ENCODE results near the gene LMF2.

LMF2 gene

DNA sequence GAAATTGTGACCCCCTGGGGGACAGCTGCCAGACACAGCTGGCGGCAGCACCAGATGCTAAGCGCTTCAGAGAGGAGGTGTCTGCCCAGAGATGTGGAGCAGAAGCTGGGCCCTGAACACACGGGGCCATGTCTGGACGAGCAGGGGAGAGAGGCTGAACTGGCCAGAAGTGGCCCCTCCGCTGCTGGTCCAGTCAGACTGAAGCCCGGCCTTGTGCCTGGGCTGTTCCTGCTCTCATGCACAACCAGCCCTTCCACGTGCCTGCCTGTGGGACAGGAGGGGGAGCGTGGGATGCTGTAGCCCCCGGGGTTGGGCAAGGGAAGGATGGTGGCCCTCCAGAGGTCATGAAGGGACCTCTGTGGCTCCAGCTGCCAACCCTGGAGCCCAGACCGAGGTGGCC is 24.4 kb downstream of the LMF2 start:
- no peak for DNase-seq (ENCODE audit: low spot score)

GRCh38 chr22:50482107-50483074 is 25.1 kb downstream of the LMF2 start:
- no peak for DNase-seq (ENCODE audit: low spot score)

GRCh38 chr22:50481440-50482106 is 25.9 kb downstream of the LMF2 start, which contains the start of gene ADM2:
Gene ADM2 (plus strand): TSS chr22:50481543. CDS start chr22:50481848, 305 bp downstream.
- DNase-seq (ENCODE audit: low spot score): peak; percentile 80

GRCh38 chr22:50481045-50481439 is 26.5 kb downstream of the LMF2 start:
- DNase-seq (ENCODE audit: low spot score): no peak

DNA sequence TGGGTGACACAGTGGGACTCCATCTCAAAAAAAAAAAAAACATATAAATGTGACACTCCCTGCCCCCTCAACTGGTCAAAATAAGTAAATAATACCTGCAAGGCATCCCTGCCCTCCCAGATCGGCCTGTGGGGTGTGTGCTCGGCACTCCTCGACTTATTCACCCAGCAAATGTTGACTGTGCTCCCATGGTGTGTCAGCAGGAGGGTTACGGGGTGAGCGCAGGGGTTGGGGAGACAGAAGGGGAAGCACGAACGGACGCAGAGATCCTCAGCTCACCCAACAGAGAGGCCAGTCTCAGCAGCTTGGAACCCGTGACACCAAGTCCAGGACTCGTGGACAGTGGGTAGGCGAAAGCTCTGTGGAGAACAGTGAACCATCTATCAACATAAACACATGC is 27.8 kb downstream of the LMF2 start:
- no peak for DNase-seq (ENCODE audit: low spot score)

DNA sequence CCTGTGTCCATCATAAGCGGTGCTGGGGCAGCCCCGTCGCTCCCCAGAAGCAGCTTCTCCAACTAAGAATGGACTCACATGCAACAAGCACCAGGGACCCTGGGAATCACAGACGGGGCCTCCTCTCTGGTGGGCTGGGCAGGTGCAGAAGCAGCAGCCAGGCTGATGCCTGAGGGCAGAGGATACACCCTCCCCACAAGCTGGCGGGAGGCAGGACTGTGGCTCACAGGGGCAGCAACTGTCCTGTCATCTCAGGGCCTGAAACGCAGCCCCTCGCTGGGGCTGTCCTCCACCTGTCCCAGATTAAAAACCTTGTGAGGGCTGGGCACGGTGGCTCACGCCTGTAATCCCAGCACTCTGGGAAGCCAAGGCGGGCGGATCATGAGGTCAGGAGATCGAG is 29.6 kb downstream of the LMF2 start:
- no peak for DNase-seq (ENCODE audit: low spot score)

DNA sequence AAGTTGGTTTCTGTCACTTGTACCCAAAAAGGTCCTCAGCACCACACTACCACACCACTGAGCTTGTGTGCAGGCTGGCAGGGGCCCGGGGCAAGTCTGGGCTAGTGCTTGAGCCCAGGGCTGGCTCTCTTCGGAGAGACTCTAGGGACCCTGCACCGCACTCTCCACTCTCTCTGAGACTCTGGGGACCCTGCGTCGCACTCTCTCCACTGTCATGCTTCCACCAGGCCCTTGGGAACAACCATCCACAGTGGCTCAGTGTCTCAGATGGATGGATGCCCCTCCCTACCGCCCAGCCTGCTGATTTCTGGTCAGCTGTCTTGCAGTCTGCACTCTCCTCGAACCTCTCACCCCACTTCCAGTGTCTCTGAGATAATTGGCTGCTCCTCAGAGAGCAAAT is 30.6 kb downstream of the LMF2 start:
- DNase-seq (ENCODE audit: low spot score): no peak

GRCh38 chr22:50475652-50476002 is 31.9 kb downstream of the LMF2 start:
- no peak for DNase-seq (ENCODE audit: low spot score)

DNA sequence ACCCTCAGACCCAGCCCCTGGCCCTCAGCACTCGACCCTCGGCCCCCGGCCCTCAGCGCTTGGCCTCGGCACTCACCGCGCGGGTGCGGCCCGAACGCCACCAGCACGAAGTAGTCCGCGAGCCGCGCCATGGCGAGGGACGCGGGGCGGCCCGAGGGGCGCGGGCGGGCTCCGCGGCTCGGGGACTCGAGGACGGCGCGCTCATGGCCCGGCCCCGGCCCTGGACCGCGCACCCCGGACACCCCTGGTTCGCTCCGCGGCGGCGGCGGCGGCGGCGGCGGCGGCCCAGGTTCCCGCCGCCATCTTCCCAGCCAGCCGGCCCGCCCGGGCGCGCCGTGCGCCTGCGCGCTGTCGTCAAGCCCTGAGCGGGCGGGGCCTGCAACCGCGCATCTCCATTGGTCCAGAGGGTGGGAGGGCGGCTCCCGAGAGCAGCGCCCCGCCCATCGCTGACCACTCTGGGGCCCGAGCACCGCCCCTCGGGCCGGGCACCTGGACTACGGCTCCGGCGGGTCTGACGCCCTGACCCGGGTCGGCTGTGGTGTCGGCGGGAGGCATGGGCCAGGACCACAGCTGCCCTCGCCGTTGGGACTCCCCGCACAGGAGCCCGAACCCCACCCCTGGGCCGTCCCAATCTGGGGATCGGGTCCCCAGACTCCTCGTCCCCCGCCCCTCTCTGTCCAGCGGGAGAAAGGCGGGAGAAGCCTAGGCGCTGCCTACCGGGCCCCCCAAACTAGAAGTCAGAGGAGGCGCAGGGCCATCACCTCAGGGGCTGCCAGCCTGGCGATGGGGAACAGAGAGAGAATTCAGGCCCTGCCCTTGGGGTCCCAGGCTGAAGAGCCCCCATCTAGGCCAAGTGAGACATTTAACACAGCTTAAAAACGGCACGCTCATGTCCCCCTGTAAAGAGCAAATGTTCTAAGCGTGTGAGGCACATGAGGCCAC is 32.5 kb downstream of the LMF2 start, which contains the start of gene SBF1:
Gene SBF1 (minus strand): TSS at position 326 of the 942 bp plus-strand sequence. CDS start 195 bp downstream, at position 131.
- DNase-seq (ENCODE audit: low spot score): peak; percentile 100

DNA sequence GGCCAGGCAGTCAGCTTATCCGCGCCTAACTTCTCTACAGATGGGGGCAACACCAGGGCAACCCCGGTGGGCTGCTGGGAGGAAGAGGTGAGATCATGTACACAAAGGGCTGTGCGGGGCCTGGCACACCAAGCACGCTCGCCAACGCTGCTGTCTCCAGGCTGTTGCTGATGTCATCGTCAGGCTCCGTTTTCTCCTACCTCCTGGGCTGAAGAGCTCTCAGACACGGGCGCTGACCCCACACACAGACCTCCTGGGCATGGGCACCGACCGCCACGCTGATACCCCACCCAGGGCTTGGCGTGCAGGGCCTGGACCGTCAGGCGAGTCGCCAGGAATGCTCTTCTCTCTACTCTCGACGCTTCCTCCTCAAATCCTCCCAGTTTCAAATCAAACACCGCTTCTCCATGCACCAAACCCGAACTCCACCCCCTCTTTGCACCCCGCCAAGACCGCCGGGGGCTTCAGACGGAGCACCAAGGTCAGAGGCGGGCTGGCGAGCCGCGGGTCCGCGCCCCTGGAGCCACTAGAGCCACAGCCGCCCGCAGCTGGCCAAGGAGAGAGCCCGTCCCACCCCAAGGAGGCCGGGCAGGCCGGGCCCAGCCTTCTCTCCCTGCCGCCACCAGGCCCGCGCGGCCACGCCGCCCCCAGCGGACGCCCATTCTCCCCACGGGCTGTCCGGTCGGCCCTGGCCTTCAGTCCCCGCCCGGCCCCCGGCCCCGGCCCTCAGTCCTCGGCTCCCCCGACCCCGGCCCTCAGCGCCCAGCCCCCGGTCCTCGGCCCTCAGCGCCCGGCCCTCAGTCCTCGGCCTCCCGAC is 33.4 kb downstream of the LMF2 start:
- DNase-seq (ENCODE audit: low spot score): peak; percentile 84

DNA sequence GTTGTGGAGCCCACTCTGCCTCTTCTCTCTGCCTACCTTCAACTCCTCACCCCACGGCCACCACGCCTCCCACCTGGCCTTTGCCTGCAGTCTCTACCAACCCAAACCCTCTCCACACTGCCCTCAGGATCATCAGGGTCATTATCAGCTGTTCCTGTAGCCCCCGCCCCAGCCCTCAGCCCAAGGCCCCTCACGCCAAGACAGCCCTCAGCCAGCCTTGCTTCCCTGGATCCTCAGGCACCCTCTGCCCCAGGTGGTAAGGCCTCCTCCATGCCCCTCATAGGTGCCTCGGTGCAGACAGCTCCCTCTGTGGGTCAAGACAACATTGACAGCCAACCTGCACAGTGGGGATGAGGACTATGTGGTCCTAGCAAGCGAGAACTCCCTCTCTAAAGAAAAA is 34.4 kb downstream of the LMF2 start:
- no peak for DNase-seq (ENCODE audit: low spot score)

DNA sequence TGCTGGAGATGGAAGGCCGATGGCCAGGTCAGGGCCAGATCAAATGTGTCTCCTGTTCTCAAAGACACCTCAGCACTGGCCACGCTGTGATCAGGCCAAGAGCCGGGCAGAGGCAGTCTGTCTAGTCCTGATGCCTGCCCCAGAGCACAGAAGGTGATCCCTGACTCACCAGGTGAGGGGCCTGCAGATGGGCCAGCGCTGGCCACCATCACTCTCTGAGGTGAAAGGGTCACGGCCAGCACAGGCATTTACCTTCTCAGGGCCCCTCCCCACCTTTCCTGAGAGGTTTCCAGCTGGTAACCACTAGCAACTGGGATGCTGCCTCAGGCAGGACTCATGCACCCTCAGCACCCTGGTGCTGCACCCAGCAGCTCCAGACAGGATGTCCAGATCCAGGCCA is 35.5 kb downstream of the LMF2 start:
- no peak for DNase-seq (ENCODE audit: low spot score)

DNA sequence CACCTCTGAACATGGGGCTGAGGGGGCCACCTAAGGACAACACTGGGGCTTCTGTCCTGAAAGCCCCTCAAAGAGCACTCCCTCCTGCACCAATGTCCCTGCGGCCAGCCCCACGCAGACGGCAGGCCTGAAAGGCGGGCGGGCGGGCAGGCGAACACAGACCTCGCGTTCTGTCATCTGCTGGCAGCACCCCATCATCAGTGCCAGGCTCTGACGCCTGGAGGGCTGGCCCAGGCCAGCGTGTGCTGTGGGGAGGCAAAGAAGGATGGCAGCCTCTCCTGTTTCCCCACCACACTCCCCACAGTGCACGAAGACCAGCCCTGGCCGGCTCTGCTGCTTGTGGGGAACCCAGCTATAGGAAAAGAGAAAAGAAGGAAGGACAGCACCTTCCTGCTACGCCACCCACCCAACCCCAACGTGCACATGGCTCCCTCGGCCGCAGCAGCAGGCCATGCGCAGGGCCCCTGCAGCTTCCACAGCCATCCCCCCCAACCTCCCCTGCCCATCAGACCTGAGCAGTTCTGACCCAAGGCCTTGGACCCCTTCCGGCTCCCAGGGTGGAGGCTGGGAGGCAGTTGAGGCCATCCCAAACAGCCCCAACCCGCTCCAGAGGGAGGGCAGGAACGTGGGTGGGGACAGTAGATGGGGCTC is 36.2 kb downstream of the LMF2 start:
- DNase-seq (ENCODE audit: low spot score): no peak

GRCh38 chr22:50470491-50470890 is 37.0 kb downstream of the LMF2 start:
- DNase-seq (ENCODE audit: low spot score): no peak

- no peak for DNase-seq (ENCODE audit: low spot score)
These were observed 37.9 kb downstream of the LMF2 start for GRCh38 chr22:50469377-50470305.

DNA sequence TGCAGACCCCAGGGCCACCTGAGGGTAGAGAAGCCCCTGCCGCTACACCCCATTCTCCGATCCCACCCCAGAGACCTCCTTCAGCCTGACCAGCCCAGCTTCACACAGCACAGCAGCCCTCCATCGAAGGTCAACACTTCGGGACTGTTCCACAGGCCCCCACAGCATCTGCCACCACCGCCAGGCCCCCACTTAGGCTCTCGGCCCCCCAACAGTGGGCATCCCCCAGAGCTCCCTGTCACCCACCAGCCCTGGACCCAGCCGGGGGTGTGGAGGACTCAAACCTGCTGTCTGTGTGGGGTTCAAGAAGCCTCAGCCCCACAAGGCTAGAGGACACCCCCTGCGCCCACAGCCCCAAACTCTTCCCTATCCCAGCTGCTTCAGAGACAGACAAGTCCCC is 38.9 kb downstream of the LMF2 start:
- no peak for DNase-seq (ENCODE audit: low spot score)

- no peak for DNase-seq (ENCODE audit: low spot score)
These were observed 39.6 kb downstream of the LMF2 start for GRCh38 chr22:50467773-50468440.

DNA sequence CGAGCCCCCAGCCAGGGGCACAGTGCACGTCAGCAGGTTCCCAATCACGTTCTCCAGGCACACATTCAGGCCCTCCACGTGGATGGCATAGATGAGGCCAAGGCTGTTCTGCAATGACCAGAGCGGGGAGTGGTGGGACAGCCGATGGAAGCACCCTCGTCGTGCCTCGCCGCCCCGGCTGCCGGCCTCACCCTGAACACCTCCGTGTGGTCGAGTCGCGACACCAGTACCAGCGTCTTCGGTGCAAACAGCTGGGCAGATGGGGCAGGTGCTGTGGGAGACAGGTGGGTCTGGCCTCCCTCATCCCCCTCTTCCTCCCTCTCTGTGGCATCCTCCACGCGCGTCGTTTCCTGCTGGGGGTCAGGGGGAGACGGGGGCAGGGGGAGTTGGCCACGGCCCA is 40.2 kb downstream of the LMF2 start:
- DNase-seq (ENCODE audit: low spot score): no peak

Measured in AG20443 (cell line).